Heart left ventricle (tissue), 16 donors: ENCODE measurements around the gene COL23A1. TPM values are rescaled to one million over a fixed set of nuclear protein-coding genes. Genes with fewer than 3 reads are reported as not detected.

ENCODE experiments used
- ATAC-seq, 4 donors: fragments of 200-7000 bp; cut with Tn5 transposase; one replicate each; pipeline ENCODE4 v1.9.1; 2020 to 2022; ENCODE audit warnings: moderate library complexity in 4 of 4, mild to moderate bottlenecking in 3 of 4, moderate number of reproducible peaks in 1 of 4
- DNase-seq, 5 donors: peaks; one replicate each; pipeline ENCODE4 v3.0.0-alpha.2; 2020
- H3K27ac ChIP-seq, 12 donors: fragments of 200-600 bp; sonication (generic) in 4 of 12; one replicate each; pipeline versions ENCODE4 v1.5.0 to v1.8.0; 2016 to 2022; ENCODE audit warnings: mild to moderate bottlenecking in 2 of 12
- H3K27me3 ChIP-seq, 9 donors: fragments of 200-600 bp; sonication (generic) in 2 of 9; one replicate each; pipeline versions ENCODE4 v1.5.1 to v1.8.0; 2016 to 2022; ENCODE audit warnings: mild to moderate bottlenecking in 3 of 9
- H3K36me3 ChIP-seq, 9 donors: fragments of 200-600 bp; sonication (generic) in 2 of 9; one replicate each; pipeline versions ENCODE4 v1.5.0 to v1.8.0; 2018 to 2022; ENCODE audit warnings: mild to moderate bottlenecking in 2 of 9
- H3K4me1 ChIP-seq, 12 donors: fragments of 200-600 bp; sonication (generic) in 4 of 12; one replicate each; pipeline versions ENCODE4 v1.5.0 to v1.8.0; 2016 to 2022; ENCODE audit warnings: mild to moderate bottlenecking in 3 of 12
- H3K4me3 ChIP-seq, 12 donors: fragments of 200-600 bp; sonication (generic) in 4 of 12; one replicate each; pipeline versions ENCODE4 v1.5.0 to v1.8.0; 2017 to 2022; ENCODE audit warnings: mild to moderate bottlenecking in 9 of 12, moderate library complexity in 4 of 12
- H3K9me3 ChIP-seq, 12 donors: fragments of 200-600 bp; sonication (generic) in 4 of 12; one replicate each; pipeline versions ENCODE4 v1.5.0 to v1.8.0; 2016 to 2022; ENCODE audit warnings: mild to moderate bottlenecking in 1 of 12
- CTCF ChIP-seq, 12 donors: fragments of 200-600 bp; sonication (generic) in 4 of 12; IDR thresholded peaks; one replicate each; pipeline versions ENCODE4 v1.5.0 to v1.8.0; 2018 to 2022; ENCODE audit warnings: antibody characterized with exemption in 12 of 12, mild to moderate bottlenecking in 5 of 12
- POLR2A ChIP-seq, 2 donors: fragments of 450-650 bp; IDR thresholded peaks; one replicate each; pipeline ENCODE4 v1.6.1; 2017; ENCODE audit warnings: antibody characterized with exemption in 2 of 2, mild to moderate bottlenecking in 2 of 2, moderate library complexity in 2 of 2
- WGBS, 4 donors: extraction: QIAGEN DNeasy Blood & Tissue Kit in 2 of 4; methylation state at CpG; one replicate each; pipeline versions ENCODE4 v1.1.5 to v1.1.7; 2013 to 2018; 5-methylcytosine and 5-hydroxymethylcytosine counted together
- intact Hi-C, 10 donors: fragments of 100-400 bp; cut with DNase I; formaldehyde crosslinking; loops; one replicate each; pipeline versions ENCODE4 v1.11.1 to v1.14.2; 2022
- polyA plus RNA-seq, 2 donors: library from polyadenylated mRNA; stranded (reverse); fragments of 200-250 nt; gene quantifications; one replicate each; pipeline ENCODE4 v1.2.3, GENCODE V29; 2013
- total RNA-seq, 9 donors: library from RNA; depleted of rRNA in 2 of 9; stranded (reverse); fragments of >200 nt in 2 of 9; fragmentation: NEBNext Ultra II Directional in 3 of 9; extraction: Animal tissue kit (Norgen Biotek cat#: 25700) in 3 of 9; gene quantifications; one replicate each; pipeline versions ENCODE4 v1.1.0 to v1.2.4, GENCODE V29; 2016 to 2023
- donor health status: ischemic (EF 13 %, LVEDD 7.1; RV severe dilation, severe dysfunction).
- donor health status: healthy with polysubstance abuse.
- donor health status: DM: no; HTN: yes; CAD: no.
- donor health status: DM: no; HTN: no; CAD: no.
- donor health status: ischemic (EF 25% LVEDD 6.9; RV normal size, moderate dysfunction).
- donor health status: ischemic (EF 25% LVEDD 5.7; RV mildly dilated, moderate dysfunction).
- donor health status: healthy.
- donor health status: DM: yes; HTN: yes; CAD: no.
- donor health status: ischemic (EF 35%, LVEDD 5.7; RV mildly dilated, moderate dysfunction).
- donor health status: nonischemic (EF 11% LVEDD 7.7; RV severe dilation, severe dysfunction).
- donor health status: DM: yes; HTN: yes; CAD: no.
- donor health status: PGD.
- donor health status: ischemic (EF 29% LVEDD 5.4; RV normal size, mild dysfunction).
- donor health status: nonischemic (EF 23%, LVEDD 6.1; RV moderate dilation, normal function).

Gene COL23A1
- total and polyA plus RNA-seq, 11 donors, result 6.0 to 33.0 (median 18.8) TPM

- no peak for ATAC-seq
- 86 to 94% (median 89%) methylated on average over 4 of the region's 4 CpGs for WGBS, 4 donors
- DNase-seq, result no peak
- Histone ChIP-seq H3K4me3 (no peak overlapping the region), H3K36me3 (no peaks in the 10 kb centered on the region), H3K27ac (no peak overlapping the region), H3K9me3 (no peaks in the 10 kb centered on the region), H3K27me3 (no peaks in the 10 kb centered on the region), H3K4me1 (peaks cover 0 to 18% (median 4%) of the 10 kb centered on the region in 12 donors)
- intact Hi-C loops, result no loop called here
- TF ChIP-seq POLR2A (IDR thresholded peaks at IDR 0.05), result no peak
- TF ChIP-seq CTCF (IDR thresholded peaks at IDR 0.05), result no peak
Measured at GRCh38 chr5:178264044-178264443, 326.1 kb downstream of the COL23A1 start.

- Histone ChIP-seq H3K36me3 (no peaks in the 10 kb centered on the region), H3K27ac (no peak overlapping the region), H3K4me1 (peaks cover 0 to 8% (median 0%) of the 10 kb centered on the region in 12 donors), H3K9me3 (no peaks in the 10 kb centered on the region), H3K27me3 (no peaks in the 10 kb centered on the region), H3K4me3 (no peak overlapping the region)
- ATAC-seq (no peak), DNase-seq (peak in 2 of 5 donors; percentile 17 to 32)
- 83 to 87% (median 84%) methylated on average over 17 to 19 of the region's 19 CpGs for WGBS, 4 donors
- intact Hi-C loops, result no loop called here
- no peak for TF ChIP-seq CTCF (IDR thresholded peaks at IDR 0.05)
- no peak for TF ChIP-seq POLR2A (IDR thresholded peaks at IDR 0.05)
Measured at GRCh38 chr5:178261666-178262600, 328.3 kb downstream of the COL23A1 start.

GRCh38 chr5:178259623-178260536 is 330.3 kb downstream of the COL23A1 start:
- DNase-seq (peak in 2 of 5 donors; percentile 13 to 37), ATAC-seq (no peak)
- H3K4me3 ChIP-seq, result no peak overlapping the region
- WGBS, 4 donors, result 81 to 88% (median 85%) methylated on average over 17 to 21 of the region's 21 CpGs
- no peaks in the 10 kb centered on the region for H3K36me3 ChIP-seq
- H3K27ac ChIP-seq, result no peak overlapping the region
- no peaks in the 10 kb centered on the region for H3K4me1 ChIP-seq
- no peaks in the 10 kb centered on the region for H3K9me3 ChIP-seq
- TF ChIP-seq POLR2A (IDR thresholded peaks at IDR 0.05) (no peak), CTCF (IDR thresholded peaks at IDR 0.05) (no peak)
- intact Hi-C loops, result no loop called here
- H3K27me3 ChIP-seq, result no peaks in the 10 kb centered on the region

- H3K27ac ChIP-seq, result no peak overlapping the region
- no peak overlapping the region for H3K4me3 ChIP-seq
- intact Hi-C loops, result no loop called here
- no peaks in the 10 kb centered on the region for H3K4me1 ChIP-seq
- TF ChIP-seq CTCF (IDR thresholded peaks at IDR 0.05) (no peak), POLR2A (IDR thresholded peaks at IDR 0.05) (no peak)
- DNase-seq (no peak), ATAC-seq (no peak)
- 89 to 94% (median 90%) methylated on average over 4 of the region's 4 CpGs for WGBS, 4 donors
- H3K36me3 ChIP-seq, result no peaks in the 10 kb centered on the region
- no peaks in the 10 kb centered on the region for H3K9me3 ChIP-seq
- H3K27me3 ChIP-seq, result no peaks in the 10 kb centered on the region
Measured at GRCh38 chr5:178257650-178258049, 332.5 kb downstream of the COL23A1 start.
